SKM-1 treated with dmso at 0.1 percent for 144 hours (cell line): ENCODE results near the gene SPESP1.

Source experiments
- DNase-seq: peaks from one replicate; lab custom pipeline; 2025; ENCODE audit not compliant: unreplicated experiment; lab: John Stamatoyannopoulos, UW

The SPESP1 gene

DNA sequence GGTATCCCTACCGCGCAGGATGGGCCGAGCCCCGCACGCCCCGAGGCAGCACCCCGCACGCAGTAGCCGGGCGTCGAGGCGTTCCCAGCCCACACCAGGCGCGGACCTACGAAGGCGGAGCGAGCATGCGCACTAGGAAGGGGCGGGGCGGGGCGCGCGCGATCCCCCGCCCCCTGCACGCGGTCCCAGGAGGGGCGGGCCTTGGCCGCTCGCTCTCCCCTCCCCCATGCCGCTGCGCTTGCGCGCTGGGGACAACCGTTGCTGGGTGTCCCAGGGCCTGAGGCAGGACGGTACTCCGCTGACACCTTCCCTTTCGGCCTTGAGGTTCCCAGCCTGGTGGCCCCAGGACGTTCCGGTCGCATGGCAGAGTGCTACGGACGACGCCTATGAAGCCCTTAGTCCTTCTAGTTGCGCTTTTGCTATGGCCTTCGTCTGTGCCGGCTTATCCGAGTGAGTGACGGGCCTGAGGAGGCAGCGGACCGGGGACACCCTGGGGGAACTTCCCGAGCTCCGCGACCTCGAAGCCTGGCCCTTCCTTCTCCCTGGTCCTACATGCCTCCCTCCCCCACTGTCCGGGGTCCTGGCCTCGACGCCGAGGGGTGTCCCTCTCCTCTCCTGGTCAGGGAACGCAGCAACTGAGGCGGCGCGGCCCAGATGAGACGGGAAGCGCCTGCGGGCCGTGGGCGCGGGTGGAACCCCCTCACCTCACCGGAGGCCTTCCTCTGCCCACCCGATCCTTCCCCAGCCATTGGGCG lies at the start of gene SPESP1:
Gene SPESP1, plus strand, starts transcription at position 258 of the 755 bp plus-strand sequence. Its CDS starts 129 bp downstream, at position 387.
- no peak for DNase-seq

DNA sequence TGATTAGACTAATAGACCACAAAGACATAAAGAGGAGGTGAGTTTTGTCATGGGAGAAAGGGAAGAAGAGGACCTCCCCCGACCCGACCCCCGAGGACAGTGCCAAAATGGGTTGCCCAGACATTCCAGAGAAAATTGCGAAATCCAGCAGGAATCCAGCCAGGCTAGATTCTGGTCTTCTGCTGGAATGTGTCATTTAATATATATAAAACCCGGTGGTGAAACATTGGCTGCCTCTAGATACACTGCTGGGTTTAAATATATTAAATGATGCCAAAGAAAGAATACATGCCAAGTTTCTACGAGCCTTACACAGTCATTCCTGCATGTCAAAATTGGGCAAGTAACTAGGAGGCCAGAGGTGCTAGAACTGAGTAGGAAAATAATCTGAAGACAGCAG lies 45.3 kb upstream of the SPESP1 start:
- no peak for DNase-seq

DNA sequence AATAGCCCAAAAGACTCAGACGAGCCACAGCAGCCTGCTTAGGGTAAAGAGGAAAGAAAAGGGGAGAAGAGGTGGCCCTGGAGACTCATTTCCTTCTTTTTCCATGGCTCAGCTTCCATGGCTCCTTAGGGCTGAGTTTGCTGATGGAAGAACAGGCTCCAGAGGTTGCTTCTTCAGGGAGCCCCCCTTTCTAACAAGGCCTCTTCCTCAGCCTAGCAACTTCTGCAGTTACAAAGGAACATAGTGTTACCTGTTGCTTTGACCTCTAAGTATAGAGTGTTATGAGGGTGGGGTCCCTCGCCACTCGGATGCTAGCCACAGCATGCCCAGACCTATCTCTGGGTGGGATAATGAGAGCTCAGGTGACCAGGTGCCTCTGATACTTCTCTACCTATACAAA lies 43.2 kb upstream of the SPESP1 start:
- no peak for DNase-seq

GRCh38 chr15:68887819-68888218 lies 42.5 kb upstream of the SPESP1 start:
- DNase-seq, result no peak

- DNase-seq, result no peak
Measured at GRCh38 chr15:68888419-68888818, 41.9 kb upstream of the SPESP1 start.

- no peak for DNase-seq
Measured at GRCh38 chr15:68894208-68894607, 36.1 kb upstream of the SPESP1 start.

DNA sequence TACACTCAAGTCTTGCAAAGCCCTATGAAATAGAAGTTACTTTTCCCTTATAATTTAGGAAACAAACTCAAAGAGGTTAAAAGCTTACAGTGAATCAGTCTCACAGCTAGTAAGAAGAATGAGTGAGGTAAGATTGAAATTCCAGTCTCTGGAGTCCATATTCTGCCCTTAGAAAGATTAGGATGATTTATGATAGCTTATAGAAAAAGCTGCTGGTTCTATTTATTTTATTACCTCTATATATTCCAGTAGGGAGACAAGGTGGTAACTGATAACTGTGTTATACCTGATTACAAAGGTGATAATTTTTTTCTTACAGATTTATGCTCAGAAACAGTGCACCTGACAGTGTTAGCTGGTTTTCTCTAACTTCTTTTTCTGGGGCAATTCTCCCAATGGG lies 34.1 kb upstream of the SPESP1 start:
- DNase-seq, result no peak

DNA sequence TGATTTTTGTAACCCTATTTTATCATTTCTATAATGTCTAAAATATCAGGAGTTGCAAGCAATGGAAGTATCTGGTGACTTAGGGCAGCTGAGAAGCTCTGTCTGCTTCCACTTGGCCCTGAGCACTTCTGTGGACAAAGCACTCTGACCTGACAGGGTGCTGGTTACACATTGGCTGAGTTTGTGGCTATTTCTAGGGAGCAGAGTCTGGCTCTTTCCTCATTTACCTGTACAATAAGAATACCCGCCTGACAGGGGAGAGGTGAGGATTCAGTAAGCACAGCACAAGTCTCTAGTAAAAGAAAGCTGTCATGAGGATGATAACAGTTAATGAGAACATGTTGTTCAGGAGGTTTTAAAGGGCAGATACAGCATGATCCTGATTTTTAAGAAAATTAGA lies 33.3 kb upstream of the SPESP1 start:
- no peak for DNase-seq

DNA sequence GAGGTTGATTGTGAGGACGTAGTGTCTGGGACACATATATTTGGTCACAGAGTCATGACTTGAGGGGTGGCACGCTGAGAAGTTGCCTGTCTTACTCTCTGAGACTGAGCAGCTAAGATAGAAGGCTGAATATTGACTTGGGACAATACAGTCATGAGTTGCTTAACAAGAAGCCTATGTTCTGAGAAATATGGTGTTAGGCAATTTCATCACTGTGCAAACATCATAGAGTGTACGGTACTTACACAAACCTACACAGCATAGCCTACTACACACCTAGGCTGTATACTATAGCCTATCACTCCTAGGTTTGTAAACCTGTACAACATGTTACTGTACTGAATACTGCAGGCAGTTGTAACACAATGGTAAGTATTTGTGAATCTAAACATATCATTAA lies 30.3 kb upstream of the SPESP1 start:
- no peak for DNase-seq

- no peak for DNase-seq
Measured at GRCh38 chr15:68907396-68907923, 22.9 kb upstream of the SPESP1 start.

- no peak for DNase-seq
Measured at GRCh38 chr15:68909601-68910100, 20.7 kb upstream of the SPESP1 start.

- DNase-seq, result no peak
Measured at GRCh38 chr15:68910341-68910740, 20.0 kb upstream of the SPESP1 start.

DNA sequence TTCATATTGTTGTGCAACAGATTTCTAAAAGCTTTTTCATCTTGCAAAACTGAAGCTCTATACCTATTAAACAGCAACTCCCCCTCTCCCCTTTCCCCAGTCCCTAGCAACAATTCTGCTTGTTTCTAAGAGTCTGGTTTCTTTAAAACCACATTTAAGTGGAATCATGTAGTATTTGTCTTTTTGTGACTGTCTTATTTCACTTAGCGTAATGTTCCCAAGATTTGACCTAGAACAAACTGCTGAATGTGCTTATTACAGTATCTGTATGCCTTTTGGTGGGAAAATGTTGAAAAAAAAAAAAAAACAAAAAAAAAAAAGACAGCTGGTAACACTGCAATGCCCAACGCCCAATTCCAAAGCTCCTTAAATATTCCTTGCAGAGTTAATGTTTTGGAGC lies 19.5 kb upstream of the SPESP1 start:
- no peak for DNase-seq

DNA sequence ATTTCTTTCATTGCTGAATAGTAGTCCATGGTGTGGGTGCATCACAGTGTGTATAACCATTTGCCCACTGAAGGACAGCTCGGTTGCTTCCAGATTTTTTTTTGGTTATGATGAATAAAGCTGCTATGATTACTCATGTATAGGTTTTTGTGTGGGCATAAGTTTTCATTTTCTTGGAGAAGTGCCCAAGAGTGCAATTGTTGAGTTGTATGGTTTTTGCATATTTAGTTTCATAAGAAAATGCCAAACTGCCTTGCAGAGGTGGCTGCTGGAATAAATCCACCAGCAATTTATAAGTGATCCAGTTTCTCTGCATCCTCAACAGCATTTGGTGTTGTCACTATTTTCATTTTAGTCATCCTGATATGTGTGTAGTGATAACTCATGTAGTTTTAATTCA lies 8.4 kb upstream of the SPESP1 start:
- DNase-seq, result no peak

DNA sequence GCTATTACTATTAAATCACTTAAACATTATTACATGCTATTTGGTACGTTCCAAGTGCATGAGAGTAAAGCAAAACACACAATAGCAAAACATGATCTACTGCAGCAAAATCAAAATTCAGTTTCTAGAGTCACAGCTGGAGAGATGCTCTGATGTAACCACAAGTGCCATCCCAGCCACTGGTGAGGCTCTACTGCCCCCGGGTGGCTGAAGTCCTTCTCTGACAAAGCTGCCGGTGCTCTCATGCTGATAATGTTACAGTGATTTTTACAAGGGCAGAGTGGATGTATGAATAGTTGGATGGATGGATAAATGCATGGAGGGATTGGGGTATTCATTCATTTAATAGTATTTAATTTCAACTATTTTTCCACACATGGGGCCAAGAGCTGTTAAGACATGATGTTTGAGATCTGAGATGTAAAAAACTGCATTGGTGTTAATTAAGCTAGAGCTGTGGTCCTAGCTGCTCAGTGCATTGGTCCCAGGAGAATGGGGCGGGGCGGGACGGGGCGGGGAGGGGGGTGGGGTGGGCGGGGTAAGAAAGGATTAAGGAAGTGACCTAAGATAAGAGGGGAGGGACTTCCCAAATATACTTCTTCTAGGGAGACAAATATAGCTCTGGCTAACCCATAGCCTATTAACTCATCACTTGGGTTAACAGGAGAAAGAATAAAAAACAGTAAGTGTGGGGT lies 5.3 kb upstream of the SPESP1 start:
- peak; percentile 79 for DNase-seq

GRCh38 chr15:68933001-68933400 lies 2.7 kb downstream of the SPESP1 start:
- no peak for DNase-seq

DNA sequence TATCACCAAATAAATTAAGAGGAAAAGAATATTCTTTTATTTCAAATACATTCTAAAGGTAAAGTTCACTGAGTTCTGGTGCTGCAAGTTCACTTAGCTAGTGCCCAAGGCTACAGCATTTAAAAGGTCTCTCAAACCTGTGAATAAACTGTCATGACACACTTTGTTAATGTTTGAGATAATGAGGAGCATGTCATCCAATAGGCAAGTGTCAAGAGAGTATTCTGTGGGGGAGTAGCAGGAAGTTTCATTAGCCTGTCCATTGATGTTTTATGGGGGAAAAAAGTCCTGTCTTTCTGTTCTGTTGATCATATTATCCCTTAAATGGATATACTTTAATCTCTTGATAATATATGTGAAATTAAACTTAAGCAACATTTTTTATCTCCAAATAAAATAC lies 4.0 kb downstream of the SPESP1 start:
- no peak for DNase-seq

- no peak for DNase-seq
Measured at GRCh38 chr15:68935400-68935937, 5.1 kb downstream of the SPESP1 start.

- no peak for DNase-seq
Measured at GRCh38 chr15:68939501-68939900, 9.2 kb downstream of the SPESP1 start.

DNA sequence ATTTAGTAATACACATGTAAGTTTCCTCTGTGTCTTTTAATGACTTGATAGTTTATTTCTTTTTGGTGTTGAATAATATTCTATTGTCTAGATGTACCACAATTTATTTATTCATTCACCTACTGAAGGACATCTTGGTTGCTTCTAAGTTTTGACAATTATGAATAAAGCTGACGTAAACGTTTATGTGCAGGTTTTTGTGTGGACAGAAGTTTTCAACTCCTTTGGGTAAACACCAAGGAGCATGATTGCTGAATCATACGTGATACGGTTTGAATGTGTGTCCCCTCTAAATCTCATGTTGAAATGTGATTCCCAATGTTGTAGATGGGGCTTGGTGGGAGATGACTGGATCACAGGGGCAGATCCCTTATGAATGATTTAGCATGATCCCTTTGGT lies 21.5 kb downstream of the SPESP1 start:
- no peak for DNase-seq

DNA sequence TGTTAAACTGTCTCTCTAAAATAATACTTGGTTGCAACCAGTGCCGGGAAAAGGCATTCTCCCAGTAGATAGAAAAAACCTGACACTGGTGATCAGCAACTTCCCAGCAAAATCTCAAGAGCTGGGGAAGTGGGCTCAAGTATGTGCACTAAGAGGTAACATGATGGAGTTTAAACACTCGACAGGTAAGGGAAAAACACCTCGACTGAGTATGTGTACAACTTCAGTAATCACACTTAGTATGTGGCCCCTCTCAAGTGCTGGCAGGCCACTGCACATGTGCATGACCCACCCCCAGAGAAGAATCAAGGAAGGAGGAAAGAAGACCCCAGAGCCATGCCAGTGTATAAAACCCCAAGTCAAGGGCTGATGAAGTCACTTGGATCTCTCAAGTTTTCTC lies 27.4 kb downstream of the SPESP1 start:
- no peak for DNase-seq

GRCh38 chr15:68958597-68958996 lies 28.3 kb downstream of the SPESP1 start:
- DNase-seq, result no peak
